GM18519 (cell line): ENCODE results near the gene RAMP3.
"Not testable (repeated sequence)": the region's sequence is repeated elsewhere in the genome, so short reads cannot be mapped to it uniquely, and the experiment has no call there.

ENCODE experiments used
- ATAC-seq: cut with Tn5 transposase; IDR thresholded peaks from one replicate; pipeline ENCODE4 v1.9.1; 2021; ENCODE audit warnings: mild to moderate bottlenecking, moderate library complexity; ENCODE audit not compliant: unreplicated experiment, low FRiP score

Gene RAMP3

DNA sequence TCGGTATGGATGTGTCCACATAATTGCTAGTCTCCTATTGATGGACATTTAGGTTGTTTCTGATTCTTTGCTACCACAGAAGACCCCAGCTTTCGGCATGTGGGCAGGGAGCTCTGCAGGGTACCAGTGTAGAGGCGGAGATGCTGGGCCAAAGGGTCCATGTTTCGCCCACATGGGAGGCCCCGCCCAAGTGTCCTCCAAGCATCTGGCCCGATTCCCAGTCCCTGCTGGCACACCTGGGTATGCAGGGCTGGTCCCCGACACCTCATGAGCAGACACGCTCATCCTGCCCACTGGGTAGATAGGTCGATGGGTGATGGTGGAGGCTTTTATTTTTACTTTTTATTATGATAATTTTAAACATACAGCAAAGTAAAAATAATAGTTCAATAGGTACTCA lies 26.7 kb upstream of the RAMP3 start:
- ATAC-seq, result no peak

DNA sequence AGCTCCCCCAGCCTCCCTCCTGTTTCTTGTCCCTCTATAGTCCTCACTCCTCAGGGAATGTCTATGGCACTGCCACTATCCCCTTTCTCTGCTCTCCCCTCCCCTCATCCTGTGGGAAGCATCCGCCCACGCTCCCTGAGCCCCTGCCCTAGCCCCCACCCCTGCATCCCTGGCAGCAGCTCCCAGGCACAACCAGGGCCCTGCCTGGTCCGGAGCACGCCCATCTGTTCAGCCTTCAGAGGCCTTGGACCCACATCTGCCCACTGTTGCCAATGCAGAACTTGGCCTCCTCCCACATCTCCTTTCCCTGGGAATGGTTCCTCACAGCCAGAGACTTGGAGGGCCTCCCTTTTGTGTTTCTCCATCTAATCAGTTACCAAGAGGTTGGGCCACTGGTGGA lies 25.7 kb upstream of the RAMP3 start:
- ATAC-seq, result no peak

DNA sequence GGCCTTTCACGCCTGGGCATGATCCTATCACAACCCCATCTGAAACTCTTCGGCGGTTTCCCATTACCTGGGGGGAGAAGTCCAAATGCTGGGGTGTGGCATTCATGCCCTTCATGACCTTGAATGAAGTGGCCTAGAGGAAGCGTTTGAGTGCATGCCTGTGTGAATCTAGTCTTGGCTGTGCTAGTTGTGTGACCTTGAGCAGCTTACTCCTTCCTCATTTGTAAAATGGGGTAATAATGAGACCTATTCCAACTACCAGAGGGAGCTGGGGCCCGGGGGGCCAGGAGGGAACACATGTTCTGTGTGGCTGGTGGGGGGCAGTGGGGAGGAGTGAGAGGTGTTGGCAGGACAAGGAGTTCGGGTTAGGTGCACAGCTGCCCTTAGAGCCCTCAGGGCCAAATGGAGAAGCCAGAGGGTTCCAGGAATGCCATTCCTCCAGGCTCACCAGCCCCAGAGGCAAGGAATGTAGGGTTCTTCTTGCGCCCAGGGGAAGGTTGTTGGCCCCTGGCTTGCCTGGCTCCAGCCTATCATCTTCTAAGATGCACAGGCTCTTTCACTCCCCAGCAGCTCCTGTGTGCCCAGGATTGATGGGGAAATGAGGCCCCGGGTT lies 24.8 kb upstream of the RAMP3 start:
- no peak for ATAC-seq

DNA sequence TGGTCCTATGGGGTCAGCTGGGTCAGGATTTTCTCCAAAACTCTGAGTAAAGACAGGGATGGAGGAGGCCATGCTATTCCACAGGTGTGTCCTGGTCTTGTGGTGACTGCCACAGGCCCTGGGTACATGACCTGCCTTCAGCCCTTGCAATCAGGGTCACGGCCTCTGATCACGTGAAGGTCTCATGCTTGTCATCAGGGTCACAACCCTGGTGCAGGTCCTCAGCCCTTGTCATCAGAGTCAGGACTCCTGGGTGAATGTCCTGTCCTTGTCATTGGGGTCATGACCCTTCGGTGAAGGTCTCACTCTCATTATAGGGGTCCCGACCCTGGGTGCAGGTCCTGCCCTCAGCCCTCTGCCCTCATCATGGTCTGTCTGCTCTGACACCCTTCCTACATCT lies 24.2 kb upstream of the RAMP3 start:
- ATAC-seq, result no peak

DNA sequence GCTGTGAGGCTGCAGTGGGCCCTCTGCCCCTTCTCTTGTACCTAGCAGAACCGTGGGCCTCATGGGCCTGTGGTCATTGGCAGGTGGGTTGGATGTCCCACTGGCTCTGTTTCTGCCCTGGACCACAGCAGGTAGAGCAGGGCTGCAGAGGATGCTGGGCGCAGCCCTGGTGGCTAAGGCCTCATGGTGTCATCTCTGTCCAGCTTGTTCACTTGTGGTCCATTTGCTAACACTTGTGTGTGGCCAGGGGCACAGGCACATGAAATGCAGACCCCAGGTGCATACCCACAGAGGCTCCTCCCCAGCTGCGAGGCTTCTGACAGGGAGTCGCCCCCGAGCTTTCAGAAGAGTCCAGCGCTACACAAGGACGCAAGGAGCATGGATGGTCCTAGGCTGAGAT lies 23.7 kb upstream of the RAMP3 start:
- no peak for ATAC-seq

DNA sequence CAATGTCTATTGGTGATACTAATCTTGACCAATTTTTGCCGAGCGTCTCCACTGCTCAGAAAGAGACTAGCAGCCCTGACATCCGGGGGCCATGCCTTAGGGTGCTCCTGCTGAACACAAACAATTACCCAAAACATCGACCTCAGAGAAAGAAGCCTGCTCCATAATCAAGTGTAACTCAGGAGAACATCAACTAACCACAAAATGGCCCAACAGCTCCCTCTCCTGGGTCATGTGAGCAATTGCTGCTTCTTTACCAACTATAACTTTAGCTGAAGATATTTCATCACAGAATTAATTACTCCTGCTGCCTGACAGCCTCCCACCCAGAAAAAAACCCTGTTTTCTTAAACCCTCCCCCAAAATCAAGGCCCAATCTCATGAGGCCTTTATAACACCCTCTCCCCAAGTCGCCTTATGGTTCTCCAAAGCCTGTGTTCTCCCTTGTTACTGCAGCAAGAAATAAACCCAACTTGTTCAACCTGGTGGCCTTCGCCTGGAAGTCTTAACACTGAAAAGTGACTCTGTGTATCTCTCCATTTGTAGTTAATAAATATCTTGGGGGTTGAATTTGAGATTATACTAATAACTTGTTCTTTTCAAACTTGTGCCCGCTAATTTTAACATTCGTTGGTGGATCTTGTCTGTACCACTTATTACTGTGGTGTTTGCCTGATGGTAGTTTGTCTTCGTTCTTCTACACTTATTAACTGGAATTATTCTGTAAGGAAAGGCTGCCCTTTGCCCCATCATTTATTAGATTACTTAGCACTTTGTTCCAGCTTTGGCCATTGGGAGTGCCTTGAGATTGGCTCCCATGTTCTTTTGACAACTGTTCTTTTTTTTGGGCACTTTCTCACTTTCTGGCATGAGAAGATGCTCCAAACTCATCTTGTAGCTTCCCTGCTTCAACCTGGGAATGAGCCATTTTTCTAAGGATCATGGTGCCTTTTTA lies 21.2 kb upstream of the RAMP3 start:
- ATAC-seq, result no peak

DNA sequence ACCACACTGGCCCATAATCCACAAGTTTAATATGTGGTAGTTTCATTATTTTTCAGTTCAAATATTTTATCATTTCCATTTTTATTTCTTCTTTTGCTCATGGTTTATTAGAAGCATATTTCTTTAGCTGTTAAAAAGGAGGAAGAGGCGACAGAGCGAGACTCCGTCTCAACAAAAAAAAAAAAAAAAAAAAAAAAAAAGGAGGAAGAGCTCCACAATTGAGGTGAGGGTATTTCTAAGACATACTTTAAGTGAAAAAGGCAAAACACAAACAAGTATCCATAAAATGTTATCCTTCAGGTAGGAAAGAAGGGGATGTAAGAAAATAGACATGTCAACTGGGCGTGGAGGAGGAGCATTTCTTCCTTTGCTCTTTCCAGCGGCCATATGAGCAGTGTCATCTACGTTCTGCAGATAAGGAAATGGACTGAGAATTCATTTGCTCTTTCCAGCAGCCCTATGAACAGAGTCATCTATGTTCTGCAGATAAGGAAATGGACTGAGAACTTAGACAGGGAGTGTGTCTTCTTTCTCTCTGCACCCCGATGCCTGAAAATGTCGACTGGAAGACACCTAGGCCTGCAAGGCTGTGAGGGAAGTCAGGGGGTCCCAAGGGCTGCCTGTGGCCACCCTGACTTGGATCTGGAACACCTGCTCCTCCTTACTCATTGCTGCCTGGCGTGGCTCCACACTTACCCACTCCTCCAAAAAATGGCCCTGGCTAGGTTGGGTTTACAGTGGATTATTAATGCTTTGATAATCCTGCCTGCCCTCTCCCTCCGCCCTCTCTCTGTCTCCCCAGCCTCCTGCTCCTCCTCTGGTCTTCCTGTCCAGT lies 18.9 kb upstream of the RAMP3 start:
- ATAC-seq, result no peak

DNA sequence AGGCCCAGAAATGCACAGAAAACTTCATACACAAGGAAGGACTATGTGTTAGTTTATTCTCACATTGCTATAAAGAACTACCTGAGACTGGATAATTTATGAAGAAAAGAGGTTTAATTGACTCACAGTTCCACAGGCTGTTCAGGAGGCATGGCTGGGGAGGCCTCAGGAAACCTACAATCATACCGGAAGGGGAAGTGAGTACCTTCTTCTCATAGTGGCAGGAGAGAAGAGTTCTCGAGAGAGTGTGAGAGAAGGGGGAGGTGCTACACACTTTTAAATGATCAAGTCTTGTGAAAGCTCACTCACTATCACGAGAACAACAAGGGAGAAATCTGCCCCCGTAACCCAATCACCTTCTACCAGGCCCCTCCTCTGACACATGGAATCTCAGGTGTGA lies 16.8 kb upstream of the RAMP3 start:
- ATAC-seq, result no peak

DNA sequence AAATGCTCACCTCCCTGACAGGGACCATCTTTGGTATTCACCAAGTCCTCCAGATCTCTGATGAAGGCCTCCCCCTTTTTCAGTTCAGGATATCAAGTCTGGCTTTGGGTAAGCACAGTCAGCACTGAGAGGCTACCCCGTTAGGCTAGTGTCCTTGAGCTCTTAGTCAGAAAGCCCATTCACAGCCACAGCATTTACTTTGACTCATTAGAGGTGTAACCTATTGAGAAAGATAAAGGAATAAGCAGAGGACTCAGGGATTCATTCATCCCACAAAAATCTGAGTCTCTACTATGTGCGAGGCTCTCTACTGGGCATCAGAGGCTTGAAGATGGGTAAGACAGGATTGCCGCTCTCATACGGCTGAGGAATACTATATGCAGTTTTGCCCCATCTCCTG lies 14.0 kb upstream of the RAMP3 start:
- no peak for ATAC-seq

DNA sequence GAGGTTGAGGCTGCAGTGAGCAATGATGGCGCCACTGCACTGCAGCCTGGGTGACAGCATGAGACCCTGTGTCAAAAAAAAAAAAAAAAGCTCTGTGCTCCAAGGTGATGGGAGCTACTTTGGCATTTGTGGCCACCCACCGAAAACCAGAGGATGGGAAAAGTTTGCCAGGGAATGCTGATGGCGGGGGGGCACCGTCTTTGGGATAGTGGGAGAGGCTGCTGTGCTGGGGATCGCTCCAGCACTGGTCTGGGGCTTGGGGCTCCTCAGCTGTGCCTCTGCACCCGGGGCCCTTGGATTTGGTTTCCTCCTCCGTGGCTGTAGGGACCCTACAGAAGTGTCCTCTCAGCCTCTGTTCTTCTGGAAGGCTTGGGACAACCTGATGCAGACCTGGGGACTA lies 11.7 kb upstream of the RAMP3 start:
- no peak for ATAC-seq

DNA sequence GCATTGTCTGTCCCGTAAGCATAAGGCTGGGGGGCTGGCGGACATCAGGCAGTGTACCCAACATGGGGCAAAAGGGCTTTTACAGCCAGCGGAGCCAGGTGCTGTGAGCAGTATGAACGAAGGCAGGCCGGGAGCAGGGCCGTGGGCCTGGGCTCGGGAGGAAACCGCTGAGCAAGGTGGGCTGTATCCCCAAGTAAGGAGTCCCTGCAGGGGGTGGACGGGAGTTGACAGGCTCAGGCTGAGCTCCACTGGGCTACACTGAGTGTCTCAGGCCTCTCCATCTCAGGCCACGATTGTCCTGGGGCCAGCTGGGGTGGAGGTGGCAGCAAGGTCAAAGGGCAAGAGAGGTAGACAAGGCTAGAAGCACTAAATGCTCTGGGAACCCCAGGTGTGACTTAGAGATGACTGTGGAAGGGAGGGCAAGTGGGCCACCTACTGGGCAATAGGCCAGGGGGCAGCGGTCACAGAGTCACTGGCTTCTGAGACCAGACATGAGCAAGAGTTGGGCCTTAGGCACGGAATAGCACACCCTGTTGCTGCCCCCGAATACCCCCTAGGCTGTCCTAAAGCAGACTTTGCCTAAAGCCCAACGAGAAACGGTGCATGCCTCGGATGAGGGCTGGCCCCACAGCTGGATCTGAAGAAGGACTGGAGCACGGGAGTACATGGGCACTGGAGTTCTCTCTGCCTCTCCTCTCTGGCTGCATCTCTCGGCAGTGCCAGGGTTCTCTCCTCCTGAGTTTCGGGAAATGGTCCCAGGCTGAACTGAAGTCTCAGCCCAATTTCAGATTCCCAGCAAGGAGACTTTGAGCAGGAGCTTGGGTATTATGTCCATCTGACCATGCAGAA lies 10.8 kb upstream of the RAMP3 start:
- ATAC-seq, result no peak

DNA sequence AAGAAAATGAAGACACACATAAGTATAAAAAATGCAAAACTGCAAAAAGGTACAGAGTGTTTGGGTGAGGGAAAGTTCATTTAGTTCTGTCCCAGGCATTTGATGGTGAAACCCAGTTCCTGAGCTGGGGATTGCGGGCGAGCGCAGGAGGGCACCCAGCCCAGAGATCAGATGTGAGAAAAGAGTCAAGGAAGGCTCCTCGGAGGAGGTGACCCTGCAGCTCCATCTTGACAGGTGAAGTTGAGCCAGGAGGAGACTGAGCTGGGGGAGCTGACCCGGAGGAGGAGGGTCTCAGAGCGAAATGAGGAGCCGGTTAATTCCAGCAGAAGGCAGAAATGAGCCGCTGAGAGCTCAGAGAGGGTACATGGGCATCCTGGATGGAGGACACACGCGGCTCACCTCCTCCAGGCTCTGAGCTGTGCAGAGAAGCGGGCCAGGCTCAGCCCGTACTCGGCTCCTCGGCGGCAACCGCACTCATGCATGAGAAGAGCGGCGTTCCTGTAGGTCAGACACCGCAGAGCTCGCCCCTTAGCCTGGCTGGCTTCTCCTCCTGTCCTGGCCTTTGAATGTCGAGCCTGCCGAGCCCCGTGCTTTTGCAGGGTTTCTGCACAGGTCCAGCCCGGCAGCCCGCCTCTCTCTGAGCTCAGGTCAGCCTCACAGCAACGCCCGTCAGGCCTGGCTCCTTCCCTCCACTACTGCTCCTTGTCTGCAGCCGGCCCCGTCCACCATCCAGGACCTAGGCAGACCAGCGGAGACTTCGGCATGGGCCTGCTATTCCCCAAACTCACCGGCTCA lies 9.5 kb upstream of the RAMP3 start:
- ATAC-seq, result no peak

DNA sequence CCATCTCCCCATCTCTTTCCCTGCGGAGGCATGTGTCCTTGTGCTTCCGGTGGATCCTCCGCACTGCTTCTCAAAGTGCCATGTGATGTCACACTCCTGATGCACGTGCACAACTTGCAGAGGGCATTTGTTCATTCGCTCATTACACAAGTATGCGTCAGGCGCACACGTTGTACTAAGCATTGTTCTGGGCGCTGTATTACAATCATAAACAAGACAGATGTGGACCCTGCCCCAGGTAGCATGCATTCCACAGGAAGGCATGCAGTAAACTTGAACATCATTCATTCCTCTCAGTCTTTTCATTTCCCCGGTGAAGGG lies 9.0 kb upstream of the RAMP3 start:
- no peak for ATAC-seq

DNA sequence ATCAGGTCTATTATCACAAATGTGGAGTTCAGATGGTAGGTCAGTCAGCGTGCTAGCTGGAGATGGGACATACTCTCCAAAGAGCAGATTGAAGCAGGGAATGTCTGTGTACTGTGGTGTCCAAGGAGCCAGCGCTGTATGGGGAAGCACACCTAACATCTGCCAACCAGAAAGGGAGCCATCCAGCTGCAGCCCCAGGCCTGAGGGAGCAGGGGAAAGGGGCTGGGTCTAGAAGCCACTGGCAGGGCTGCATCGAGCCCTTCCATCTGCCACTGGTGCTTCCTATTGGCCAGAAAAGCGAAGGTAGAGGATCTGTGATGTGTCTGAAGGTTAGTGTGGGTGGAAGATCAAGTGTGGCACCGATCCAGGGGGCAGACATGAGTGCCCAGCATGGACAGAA lies 8.0 kb upstream of the RAMP3 start:
- no peak for ATAC-seq

DNA sequence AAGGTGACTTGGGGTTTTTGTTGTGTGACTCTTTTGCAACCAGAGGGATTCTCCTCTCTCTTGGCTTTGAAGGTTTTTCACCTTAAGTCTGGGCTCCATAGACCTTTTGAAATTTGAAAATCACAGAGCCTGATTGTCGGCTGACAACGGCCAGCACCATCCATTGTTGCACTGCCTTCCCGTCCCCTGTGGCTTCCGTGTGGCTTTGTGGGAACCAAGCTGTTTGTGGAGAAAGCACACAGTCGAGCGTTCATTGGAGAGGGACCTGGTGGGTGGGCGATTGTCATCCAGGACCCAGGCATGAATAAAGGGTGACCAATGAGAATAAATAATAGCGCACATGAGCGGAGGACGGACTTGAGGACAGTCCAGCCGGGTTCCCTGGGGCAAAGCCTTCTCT lies 7.4 kb upstream of the RAMP3 start:
- ATAC-seq, result no peak

DNA sequence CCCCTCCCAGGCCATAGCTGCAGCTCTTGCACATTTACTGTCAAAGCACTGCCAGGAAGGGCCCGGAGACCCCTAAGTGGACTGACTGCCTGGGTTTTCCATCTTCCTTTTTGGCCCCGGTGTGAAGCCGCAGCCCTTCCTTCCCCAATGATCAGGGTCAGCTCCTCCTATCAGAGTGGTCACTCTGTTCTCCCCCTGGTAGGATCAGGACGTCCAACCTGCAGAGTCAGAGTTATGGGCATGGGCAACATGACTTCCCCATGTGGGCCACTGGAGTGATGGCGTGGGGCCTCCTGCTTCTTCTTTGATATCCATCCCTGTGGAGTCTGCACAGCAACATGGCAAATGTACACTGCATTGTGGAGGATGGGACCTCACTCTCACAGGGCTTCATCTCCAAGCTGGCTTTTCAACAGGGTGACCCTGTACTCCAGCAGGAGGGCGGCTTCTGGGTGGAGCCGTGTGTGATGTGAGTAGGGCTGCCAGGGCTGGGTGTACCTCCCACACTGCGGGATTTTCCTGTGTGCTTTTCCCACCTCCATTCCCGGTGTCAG lies 6.4 kb upstream of the RAMP3 start:
- no peak for ATAC-seq

DNA sequence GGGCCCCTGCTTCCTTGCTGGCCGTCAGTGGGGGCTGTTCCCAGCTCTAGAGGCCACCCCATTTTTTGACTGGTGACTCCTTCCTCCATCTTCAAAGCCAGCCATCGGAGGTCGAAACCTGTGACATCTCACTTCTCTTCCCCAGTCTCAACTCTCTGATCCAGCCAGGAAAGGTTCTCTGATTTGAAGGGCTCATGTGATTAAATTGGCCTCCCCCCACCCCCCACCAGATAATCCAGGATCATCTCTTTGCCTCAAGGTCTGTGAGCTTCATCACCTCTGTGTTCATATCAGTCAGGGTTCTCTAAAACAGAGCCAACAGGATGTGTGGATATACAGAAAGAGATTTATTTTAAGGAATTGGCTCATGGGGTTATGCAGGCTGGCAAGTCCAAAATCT lies 5.6 kb upstream of the RAMP3 start:
- ATAC-seq, result no peak

DNA sequence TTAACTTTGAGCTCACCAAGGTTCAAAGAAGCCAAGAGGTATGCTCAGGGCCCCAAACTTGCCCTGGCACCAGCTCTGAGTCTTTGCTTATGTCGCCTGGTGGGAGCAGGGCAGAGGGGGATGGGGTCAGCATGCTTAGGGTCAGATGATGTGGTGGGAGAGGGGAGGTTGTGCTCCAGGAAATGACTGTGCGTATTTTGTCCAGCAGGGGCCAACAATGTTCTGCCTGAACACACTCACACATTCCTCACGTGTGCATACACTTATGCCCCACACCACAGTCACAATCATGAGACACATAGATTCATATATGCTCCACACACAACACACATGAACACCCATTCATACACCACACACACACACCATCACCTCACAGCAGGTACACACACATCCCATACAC lies 4.4 kb upstream of the RAMP3 start:
- ATAC-seq, result no peak

DNA sequence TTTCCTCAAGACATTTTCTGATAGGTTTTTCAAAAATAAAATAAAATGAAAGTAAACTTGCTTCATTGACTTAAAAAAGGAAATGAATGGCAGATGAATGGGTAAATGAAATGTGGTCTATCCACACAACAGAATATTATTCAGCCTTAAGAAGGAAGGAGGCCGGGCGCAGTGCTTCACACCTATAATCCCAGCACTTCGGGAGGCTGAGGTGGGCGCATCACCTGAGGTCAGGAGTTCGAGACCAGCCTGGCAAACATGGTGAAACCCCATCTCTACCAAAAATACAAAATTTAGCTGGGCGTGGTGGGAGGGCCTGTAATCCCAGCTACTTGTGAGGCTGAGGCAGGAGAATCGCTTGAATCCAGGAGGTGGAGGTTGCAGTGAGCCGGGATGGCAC lies 3.7 kb upstream of the RAMP3 start:
- not testable (repeated sequence) for ATAC-seq
